Endodermal cell (in vitro differentiated cells): ENCODE measurements around the gene TCF12. TPM values are rescaled to one million over a fixed set of nuclear protein-coding genes. Genes with fewer than 3 reads are reported as not detected.

Source experiments
- DNase-seq: peaks from one replicate; pipeline ENCODE4 v3.0.0-alpha.2; 2017
- H3K27ac ChIP-seq: 2 replicates; pipeline ENCODE4 v1.5.1; 2013; ENCODE audit warnings: mild to moderate bottlenecking, low read depth, low read length, moderate library complexity
- H3K27me3 ChIP-seq: 2 replicates; pipeline ENCODE4 v1.6.1; 2013; ENCODE audit warnings: mild to moderate bottlenecking, low read length, moderate library complexity; ENCODE audit not compliant: insufficient read depth, control insufficient read depth, poor library complexity, severe bottlenecking
- H3K36me3 ChIP-seq: 2 replicates; pipeline ENCODE4 v1.7.0; 2013; ENCODE audit warnings: mild to moderate bottlenecking, low read length, moderate library complexity; ENCODE audit not compliant: control insufficient read depth, insufficient read depth
- H3K4me1 ChIP-seq: one replicate; pipeline ENCODE4 v1.7.0; 2013; ENCODE audit warnings: low read length; ENCODE audit not compliant: control insufficient read depth, insufficient read depth
- H3K4me3 ChIP-seq: 2 replicates; pipeline ENCODE4 v1.5.1; 2013; ENCODE audit warnings: mild to moderate bottlenecking, low read length, moderate library complexity
- H3K9ac ChIP-seq: 2 replicates; pipeline ENCODE4 v1.6.1; 2013; ENCODE audit warnings: mild to moderate bottlenecking, low read length, moderate library complexity; ENCODE audit not compliant: poor library complexity, severe bottlenecking; ENCODE audit errors: extremely low read depth
- H3K9me3 ChIP-seq: 2 replicates; pipeline ENCODE4 v1.6.1; 2013; ENCODE audit warnings: mild to moderate bottlenecking, low read length, moderate library complexity; ENCODE audit not compliant: control insufficient read depth
- H3K27ac Mint-ChIP-seq: 2 replicates; pipeline ENCODE4 v1.8.0; 2020; ENCODE audit warnings: mixed read lengths
- H3K27me3 Mint-ChIP-seq: 2 replicates; pipeline ENCODE4 v1.8.0; 2021; ENCODE audit warnings: mild to moderate bottlenecking, mixed read lengths; ENCODE audit not compliant: insufficient read depth
- H3K36me3 Mint-ChIP-seq: 2 replicates; pipeline ENCODE4 v1.8.0; 2020; ENCODE audit warnings: low read depth, mixed read lengths
- H3K4me1 Mint-ChIP-seq: 2 replicates; pipeline ENCODE4 v1.8.0; 2020; ENCODE audit warnings: mixed read lengths
- H3K4me3 Mint-ChIP-seq: 2 replicates; pipeline ENCODE4 v1.8.0; 2020; ENCODE audit warnings: mild to moderate bottlenecking, moderate library complexity, mixed read lengths
- H3K9me3 Mint-ChIP-seq: 2 replicates; pipeline ENCODE4 v1.8.0; 2020; ENCODE audit warnings: mild to moderate bottlenecking, mixed read lengths
- WGBS, 2 experiments: methylation state at CpG; one replicate each; pipeline versions ENCODE4 v1.1.5 to v1.1.7; 2013; ENCODE audit warnings: missing lambda C conversion rate in 2 of 2, mixed read lengths in 1 of 2; ENCODE audit not compliant: insufficient coverage in 1 of 2, insufficient read length in 1 of 2; 5-methylcytosine and 5-hydroxymethylcytosine counted together
- total RNA-seq, 2 donors: library from RNA; stranded (reverse); fragmentation: NEBNext Ultra II Directional in 1 of 2; extraction: Animal tissue kit (Norgen Biotek cat#: 25700) in 1 of 2; gene quantifications; 2 replicates in 1 of 2; 3 replicates in 1 of 2; pipeline ENCODE4 v1.2.1, GENCODE V29; 2021
- TF ChIP-seq, protein P1 (sequence below): fragments of 200-600 bp; sonication (generic); conservative IDR thresholded peaks from 2 replicates; pipeline ENCODE4 v1.5.0; 2021; ENCODE audit warnings: antibody characterized with exemption, mild to moderate bottlenecking

Gene TCF12
- total RNA-seq, 2 donors from 2014 or later, result 103 to 121 TPM

- H3K9ac ChIP-seq, result no peak overlapping the region
- TF ChIP-seq, protein P1, sequence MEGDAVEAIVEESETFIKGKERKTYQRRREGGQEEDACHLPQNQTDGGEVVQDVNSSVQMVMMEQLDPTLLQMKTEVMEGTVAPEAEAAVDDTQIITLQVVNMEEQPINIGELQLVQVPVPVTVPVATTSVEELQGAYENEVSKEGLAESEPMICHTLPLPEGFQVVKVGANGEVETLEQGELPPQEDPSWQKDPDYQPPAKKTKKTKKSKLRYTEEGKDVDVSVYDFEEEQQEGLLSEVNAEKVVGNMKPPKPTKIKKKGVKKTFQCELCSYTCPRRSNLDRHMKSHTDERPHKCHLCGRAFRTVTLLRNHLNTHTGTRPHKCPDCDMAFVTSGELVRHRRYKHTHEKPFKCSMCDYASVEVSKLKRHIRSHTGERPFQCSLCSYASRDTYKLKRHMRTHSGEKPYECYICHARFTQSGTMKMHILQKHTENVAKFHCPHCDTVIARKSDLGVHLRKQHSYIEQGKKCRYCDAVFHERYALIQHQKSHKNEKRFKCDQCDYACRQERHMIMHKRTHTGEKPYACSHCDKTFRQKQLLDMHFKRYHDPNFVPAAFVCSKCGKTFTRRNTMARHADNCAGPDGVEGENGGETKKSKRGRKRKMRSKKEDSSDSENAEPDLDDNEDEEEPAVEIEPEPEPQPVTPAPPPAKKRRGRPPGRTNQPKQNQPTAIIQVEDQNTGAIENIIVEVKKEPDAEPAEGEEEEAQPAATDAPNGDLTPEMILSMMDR, result no peak
- no peak overlapping the region for H3K27ac Mint-ChIP-seq
- no peaks in the 10 kb centered on the region for H3K9me3 Mint-ChIP-seq
- H3K9me3 ChIP-seq, result no peaks in the 10 kb centered on the region
- H3K4me3 ChIP-seq, result no peak overlapping the region
- H3K36me3 Mint-ChIP-seq, result no peaks in the 10 kb centered on the region
- H3K27ac ChIP-seq, result no peak overlapping the region
- no peaks in the 10 kb centered on the region for H3K36me3 ChIP-seq
- peaks cover 26% of the 10 kb centered on the region for H3K4me1 Mint-ChIP-seq
- DNase-seq, result no peak
- no peaks in the 10 kb centered on the region for H3K4me1 ChIP-seq
- no peaks in the 10 kb centered on the region for H3K27me3 ChIP-seq
- no peak overlapping the region for H3K4me3 Mint-ChIP-seq
- no peaks in the 10 kb centered on the region for H3K27me3 Mint-ChIP-seq
- 93 to 100% methylated on average over 1 to 3 of the region's 3 CpGs for WGBS, 2 experiments
These were observed 163.7 kb downstream of the TCF12 start for GRCh38 chr15:57082054-57082728.

DNA sequence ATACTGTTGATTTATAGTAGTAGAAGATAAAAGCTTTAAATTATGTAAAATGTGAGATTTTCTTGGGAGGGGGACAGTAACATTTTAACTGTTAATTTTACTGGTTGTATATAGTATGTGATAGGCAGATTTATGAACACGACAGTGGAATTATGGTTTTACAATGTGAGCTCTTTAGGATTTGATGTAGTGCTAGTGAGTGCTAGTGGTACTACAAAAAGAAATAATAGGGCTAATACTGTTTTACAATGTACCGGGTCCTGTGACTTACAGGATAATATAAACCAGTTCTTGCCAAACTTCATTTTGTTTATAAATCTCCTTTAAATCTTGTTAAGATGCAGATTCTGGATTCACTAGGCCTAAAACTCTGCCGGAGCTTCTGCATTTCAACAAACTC lies 165.7 kb downstream of the TCF12 start:
- 75 to 100% methylated on average over 2 to 3 of the region's 3 CpGs for WGBS, 2 experiments
- peaks cover 26% of the 10 kb centered on the region for H3K4me1 Mint-ChIP-seq
- no peak overlapping the region for H3K9ac ChIP-seq
- H3K36me3 ChIP-seq, result no peaks in the 10 kb centered on the region
- no peaks in the 10 kb centered on the region for H3K9me3 Mint-ChIP-seq
- no peak overlapping the region for H3K4me3 ChIP-seq
- no peak overlapping the region for H3K4me3 Mint-ChIP-seq
- DNase-seq, result no peak
- H3K9me3 ChIP-seq, result no peaks in the 10 kb centered on the region
- H3K4me1 ChIP-seq, result no peaks in the 10 kb centered on the region
- no peaks in the 10 kb centered on the region for H3K36me3 Mint-ChIP-seq
- H3K27me3 Mint-ChIP-seq, result no peaks in the 10 kb centered on the region
- H3K27ac ChIP-seq, result no peak overlapping the region
- H3K27ac Mint-ChIP-seq, result no peak overlapping the region
- TF ChIP-seq, protein P1, result no peak
- H3K27me3 ChIP-seq, result no peaks in the 10 kb centered on the region

GRCh38 chr15:57085267-57085666 lies 166.8 kb downstream of the TCF12 start:
- 100% methylated on average over 2 of the region's 4 CpGs; no CpG with 5 or more reads in 1 of the 2 experiments for WGBS, 2 experiments
- no peak for DNase-seq
- no peaks in the 10 kb centered on the region for H3K9me3 ChIP-seq

More at GRCh38 chr15:57085267-57085666, 166.8 kb downstream of the TCF12 start:
- Histone ChIP-seq H3K27me3 (no peaks in the 10 kb centered on the region), H3K4me1 (no peaks in the 10 kb centered on the region), H3K4me3 (no peak overlapping the region), H3K36me3 (no peaks in the 10 kb centered on the region), H3K9ac (no peak overlapping the region), H3K27ac (no peak overlapping the region)
- no peaks in the 10 kb centered on the region for H3K9me3 Mint-ChIP-seq
- no peak overlapping the region for H3K4me3 Mint-ChIP-seq
- H3K27me3 Mint-ChIP-seq, result no peaks in the 10 kb centered on the region
- no peaks in the 10 kb centered on the region for H3K36me3 Mint-ChIP-seq
- H3K4me1 Mint-ChIP-seq, result peaks cover 20% of the 10 kb centered on the region
- no peak overlapping the region for H3K27ac Mint-ChIP-seq
- TF ChIP-seq, protein P1, result no peak
